ENCODE measurements around the gene MEGF6. TPM values are rescaled to one million over a fixed set of nuclear protein-coding genes. Genes with fewer than 3 reads are reported as not detected.

Gene MEGF6
- total RNA-seq, 2 experiments from 2014 or later, result 2.0 to 2.5 TPM

DNA sequence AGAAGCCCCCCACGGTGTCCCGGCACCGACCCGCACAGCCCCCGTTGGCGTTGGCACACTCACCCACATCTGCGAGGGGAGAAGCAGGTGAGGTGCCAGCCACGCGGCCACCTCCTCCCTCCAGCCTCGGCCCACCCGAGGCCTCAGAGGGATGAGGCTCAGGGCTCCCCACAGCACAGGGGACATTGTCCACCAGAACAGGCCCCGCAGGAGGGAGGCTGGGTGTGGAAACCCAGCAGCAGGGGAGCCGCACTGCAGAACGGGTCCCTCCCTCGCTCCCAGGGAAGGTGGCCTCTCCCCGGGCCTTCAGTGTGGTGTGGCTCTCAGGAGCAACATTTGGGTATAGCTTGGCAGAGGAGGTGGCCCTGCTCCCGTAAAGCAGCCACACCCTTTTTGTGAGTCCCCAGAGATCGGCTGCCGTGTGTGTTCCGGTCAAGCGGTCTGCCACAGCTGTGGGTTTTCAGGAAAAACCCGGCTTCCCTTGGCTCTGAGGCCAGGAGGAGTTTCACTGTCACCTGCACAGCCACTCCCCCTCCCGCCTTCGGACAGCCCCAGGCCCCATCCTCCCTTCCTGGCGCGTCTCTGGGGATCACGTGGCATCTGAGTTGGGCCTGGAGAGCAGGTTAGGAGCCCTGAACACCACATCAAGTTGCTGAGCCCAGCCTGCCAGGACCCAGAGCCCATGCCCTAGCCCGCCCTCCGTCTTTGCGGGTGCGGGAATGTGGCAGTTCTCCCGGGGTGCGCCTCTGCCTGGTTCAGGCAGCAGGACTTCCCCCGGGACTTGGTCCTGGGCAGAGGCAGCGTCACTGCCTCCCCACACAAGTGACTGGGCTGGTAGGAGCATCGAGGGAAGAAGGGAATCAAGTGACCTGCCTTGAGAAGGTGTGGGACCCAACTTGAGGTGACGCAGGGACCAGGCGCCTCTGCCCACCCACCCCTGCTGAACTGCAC lies 64.0 kb downstream of the MEGF6 start:
- Mint-ChIP-seq H3K4me3 (no peak overlapping the region), H3K36me3 (ENCODE audit: low read depth) (no peaks in the 10 kb centered on the region), H3K27me3 (no peaks in the 10 kb centered on the region), H3K9me3 (no peaks in the 10 kb centered on the region), H3K27ac (no peak overlapping the region), H3K4me1 (ENCODE audit: low read depth) (no peaks in the 10 kb centered on the region)
- ATAC-seq, result no peak
- no peak for DNase-seq
- intact Hi-C loops (cut with micrococcal nuclease), result no loop called here
- ChIA-PET POLR2A (interaction anchor here (1.6 kb wide), 1 partner anchor 10 kb away, joined by 3 read pairs; no protein-coding TSS in a partner anchor), CTCF (no interaction called here)
- TF ChIP-seq, protein P1, sequence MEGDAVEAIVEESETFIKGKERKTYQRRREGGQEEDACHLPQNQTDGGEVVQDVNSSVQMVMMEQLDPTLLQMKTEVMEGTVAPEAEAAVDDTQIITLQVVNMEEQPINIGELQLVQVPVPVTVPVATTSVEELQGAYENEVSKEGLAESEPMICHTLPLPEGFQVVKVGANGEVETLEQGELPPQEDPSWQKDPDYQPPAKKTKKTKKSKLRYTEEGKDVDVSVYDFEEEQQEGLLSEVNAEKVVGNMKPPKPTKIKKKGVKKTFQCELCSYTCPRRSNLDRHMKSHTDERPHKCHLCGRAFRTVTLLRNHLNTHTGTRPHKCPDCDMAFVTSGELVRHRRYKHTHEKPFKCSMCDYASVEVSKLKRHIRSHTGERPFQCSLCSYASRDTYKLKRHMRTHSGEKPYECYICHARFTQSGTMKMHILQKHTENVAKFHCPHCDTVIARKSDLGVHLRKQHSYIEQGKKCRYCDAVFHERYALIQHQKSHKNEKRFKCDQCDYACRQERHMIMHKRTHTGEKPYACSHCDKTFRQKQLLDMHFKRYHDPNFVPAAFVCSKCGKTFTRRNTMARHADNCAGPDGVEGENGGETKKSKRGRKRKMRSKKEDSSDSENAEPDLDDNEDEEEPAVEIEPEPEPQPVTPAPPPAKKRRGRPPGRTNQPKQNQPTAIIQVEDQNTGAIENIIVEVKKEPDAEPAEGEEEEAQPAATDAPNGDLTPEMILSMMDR (IDR thresholded peaks at IDR 0.05), result no peak

DNA sequence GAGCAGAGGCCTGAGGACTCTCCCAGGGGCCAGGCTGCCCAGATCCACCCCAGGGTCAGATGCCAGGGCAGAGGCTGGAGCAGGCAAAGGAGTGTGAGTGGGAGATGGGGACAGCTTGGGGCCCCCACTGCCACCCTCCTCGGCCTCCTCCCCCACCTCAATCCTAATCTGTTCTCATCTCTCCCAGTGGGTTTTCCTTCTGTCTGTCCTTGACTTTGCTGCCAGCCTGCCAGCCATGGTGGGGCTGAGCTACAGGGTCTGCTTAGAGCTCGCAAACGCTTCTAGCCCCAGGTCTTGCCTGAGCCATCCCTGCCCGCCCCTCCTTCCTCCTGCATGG lies 65.3 kb downstream of the MEGF6 start:
- Mint-ChIP-seq H3K27me3 (no peaks in the 10 kb centered on the region), H3K27ac (no peak overlapping the region), H3K36me3 (ENCODE audit: low read depth) (no peaks in the 10 kb centered on the region), H3K9me3 (no peaks in the 10 kb centered on the region), H3K4me1 (ENCODE audit: low read depth) (no peaks in the 10 kb centered on the region), H3K4me3 (no peak overlapping the region)
- TF ChIP-seq, protein P1 (IDR thresholded peaks at IDR 0.05), result no peak
- ChIA-PET CTCF (no interaction called here), POLR2A (no interaction called here)
- DNase-seq (no peak), ATAC-seq (no peak)
- intact Hi-C loops (cut with micrococcal nuclease), result no loop called here

DNA sequence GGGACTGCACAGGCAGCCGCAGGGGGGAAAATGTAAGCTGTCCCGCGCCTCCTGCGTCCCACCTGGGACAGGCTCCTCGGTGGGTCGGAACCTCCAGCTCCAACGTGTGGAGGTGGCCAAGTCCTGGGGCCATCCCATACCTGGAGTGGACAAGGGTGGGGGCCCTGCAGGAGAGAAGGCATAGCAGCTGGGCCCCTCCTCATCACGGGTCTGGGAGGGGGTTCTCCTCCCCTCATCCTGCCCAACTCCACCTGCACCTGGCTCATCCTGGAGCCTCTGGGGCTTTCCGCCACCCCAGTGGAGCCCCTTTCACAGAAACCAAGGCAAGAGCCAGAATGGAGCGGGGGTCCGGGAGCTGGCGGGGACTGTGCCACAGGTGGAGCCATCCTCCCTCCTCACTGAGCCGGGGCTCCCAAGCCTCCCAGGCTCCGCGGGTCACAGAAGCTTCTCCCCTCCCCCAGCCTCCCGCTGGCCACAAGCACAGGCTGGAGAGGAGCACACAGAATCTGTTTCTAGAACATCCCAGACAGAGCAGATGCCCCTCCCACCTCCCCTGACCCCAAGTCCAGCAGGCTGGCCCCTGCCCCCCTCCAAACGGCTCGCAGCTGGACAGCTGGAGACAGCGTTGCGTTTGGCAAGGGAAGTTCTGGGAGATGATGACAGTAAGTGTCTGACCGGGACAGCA lies 65.8 kb downstream of the MEGF6 start:
- Mint-ChIP-seq H3K4me1 (ENCODE audit: low read depth) (no peaks in the 10 kb centered on the region), H3K4me3 (no peak overlapping the region), H3K36me3 (ENCODE audit: low read depth) (no peaks in the 10 kb centered on the region), H3K9me3 (no peaks in the 10 kb centered on the region), H3K27ac (no peak overlapping the region), H3K27me3 (no peaks in the 10 kb centered on the region)
- POLR2A ChIA-PET, result no interaction called here
- intact Hi-C loops (cut with micrococcal nuclease), result no loop called here
- no peak for DNase-seq
- TF ChIP-seq, protein P1 (IDR thresholded peaks at IDR 0.05), result no peak
- ATAC-seq, result no peak
- CTCF ChIA-PET, result no interaction called here

DNA sequence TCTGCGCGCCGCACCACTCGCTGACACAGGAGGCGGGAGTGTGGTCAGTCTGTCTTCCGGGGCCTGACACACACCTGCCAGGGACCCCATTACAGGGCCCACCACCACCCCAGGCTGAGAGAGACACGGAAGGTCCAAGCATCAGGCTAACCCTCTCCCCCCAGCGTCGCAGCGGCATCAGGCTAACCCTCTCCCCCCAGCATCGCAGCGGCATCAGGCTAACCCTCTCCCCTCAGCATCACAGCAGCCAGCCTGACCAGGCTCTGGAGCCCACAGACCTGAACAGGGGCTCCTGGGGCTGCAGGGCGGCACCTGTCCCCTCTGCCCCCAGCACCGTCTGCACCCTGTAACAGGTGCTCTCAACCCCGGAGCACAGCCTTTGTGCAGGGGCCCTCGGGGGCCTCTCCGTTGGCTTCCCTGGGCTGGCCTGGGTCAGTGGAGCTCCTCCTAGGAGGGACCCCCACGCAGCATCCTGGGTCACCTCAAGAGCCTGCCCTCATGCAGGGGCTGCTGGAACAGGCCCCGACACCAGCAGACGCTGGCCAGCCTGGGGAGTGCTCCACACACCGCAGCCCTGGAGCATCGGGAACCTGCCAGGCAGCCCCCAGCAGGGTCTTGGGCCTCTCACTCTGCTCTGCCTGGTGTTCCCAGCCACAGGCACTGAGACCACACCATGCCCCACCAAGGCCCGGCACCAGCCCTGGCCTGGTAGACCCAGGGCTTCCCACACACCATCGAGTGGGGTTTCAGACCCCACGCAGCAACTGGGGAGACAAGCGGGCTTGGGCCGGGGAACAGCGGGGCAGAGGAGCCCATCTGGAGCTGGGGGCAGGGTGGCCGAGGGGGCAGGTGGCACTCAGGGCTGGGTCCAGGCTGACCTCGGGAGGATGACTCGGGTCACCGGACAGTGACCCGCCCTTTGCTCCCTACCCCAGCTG lies 67.0 kb downstream of the MEGF6 start:
- H3K27me3 Mint-ChIP-seq, result no peaks in the 10 kb centered on the region
- POLR2A ChIA-PET, result no interaction called here
- H3K9me3 Mint-ChIP-seq, result no peaks in the 10 kb centered on the region
- CTCF ChIA-PET, result no interaction called here
- intact Hi-C loops (cut with micrococcal nuclease), result no loop called here
- no peak for DNase-seq
- no peaks in the 10 kb centered on the region for H3K4me1 Mint-ChIP-seq (ENCODE audit: low read depth)
- no peak for ATAC-seq
- TF ChIP-seq, protein P1 (IDR thresholded peaks at IDR 0.05), result no peak
- H3K4me3 Mint-ChIP-seq, result no peak overlapping the region
- no peak overlapping the region for H3K27ac Mint-ChIP-seq
- H3K36me3 Mint-ChIP-seq (ENCODE audit: low read depth), result no peaks in the 10 kb centered on the region

Data from activated CD8-positive, alpha-beta T cell treated with anti-CD3 and anti-CD28 coated beads for 36 hours (primary cell).